Activated CD8-positive, alpha-beta memory T cell treated with anti-CD3 and anti-CD28 coated beads, Interleukin-2, amount 50 U/mL, for 48 hours (primary cell): ENCODE results near the gene CAMK1D.
"Not testable (repeated sequence)": the region's sequence is repeated elsewhere in the genome, so short reads cannot be mapped to it uniquely, and the experiment has no call there.

ENCODE experiments used
- DNase-seq: peaks from one replicate; pipeline ENCODE4 v3.0.0-alpha.2; 2020

CAMK1D gene

DNA sequence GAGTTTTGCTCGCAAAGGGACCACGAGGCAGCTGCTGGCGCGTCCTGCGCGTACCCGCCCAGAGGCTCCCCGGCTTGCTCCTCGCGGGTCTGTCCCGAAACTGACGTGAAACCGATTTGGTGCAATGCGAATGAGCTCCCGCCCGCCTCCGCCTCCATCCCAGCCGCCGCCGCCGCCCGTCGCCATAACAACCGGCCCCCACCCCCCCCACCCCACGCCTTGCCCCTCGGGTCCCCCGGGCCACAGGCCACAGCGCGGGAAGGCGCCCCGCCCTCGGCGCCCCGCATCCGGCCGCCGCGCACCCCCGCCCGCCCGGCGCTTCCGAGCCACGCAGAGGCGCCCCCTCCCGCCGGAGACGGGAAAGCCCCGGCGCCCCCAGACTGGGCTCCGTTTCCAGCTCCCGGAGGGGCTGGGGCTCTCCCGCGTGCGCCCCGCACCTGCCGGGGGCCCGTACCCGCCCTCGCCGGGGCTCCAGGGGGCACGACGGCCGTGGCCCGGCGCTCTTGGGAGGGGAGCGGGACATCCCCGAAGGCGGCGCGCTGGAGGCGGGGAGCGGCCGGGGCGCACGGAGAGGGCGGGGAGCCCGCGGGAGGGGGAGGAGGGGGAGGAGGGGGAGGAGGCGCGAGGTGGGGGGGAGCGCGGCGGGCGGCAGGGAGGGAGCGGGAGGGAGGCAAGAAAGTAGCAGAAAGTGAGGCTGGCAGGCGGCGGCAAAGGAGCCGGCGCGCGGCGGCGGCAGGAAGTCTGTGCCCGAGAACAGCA, at the start of gene CAMK1D:
CAMK1D (plus strand) TSS at position 678 of the 759 bp plus-strand sequence.
- peak; percentile 88 for DNase-seq

DNA sequence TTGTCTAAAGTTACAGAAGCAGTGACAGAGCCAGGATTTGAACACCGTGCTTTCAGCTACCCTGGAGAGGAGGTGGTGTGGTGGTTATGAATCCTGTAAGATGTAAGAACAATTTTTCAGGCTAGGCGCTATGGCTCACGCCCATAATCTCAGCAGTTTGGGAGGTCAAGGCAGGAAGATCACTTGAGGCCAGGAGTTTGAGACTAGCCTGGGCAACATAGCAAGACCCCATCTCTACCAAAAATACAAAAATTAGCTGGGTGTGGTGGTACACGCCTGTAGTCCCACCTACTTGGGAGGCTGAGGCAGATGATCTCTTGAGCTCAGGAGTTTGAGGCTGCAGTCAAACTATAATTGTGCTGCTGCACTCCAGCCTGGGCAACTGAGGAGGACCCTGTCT, 48.3 kb upstream of the CAMK1D start:
- DNase-seq, result not testable (repeated sequence)

DNA sequence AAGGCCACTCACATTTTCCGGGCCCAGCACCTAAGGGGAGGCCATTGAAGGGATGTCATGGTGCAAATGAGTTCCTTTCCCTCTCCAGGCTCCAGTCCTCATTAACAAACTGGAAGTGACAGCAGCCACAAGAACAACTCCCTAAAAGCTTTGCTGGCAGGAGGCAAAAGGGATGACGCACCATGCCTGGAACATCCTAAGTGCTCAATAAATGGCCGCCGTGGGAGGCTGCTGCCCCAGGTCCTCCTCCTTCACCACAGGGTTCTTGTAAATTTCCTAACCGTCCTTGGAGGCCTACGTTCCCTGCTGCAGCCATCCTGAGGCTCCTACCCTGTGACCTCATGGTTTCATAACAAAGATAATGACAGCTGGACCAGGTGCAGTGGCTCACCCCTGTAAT, 41.3 kb upstream of the CAMK1D start:
- no peak for DNase-seq

DNA sequence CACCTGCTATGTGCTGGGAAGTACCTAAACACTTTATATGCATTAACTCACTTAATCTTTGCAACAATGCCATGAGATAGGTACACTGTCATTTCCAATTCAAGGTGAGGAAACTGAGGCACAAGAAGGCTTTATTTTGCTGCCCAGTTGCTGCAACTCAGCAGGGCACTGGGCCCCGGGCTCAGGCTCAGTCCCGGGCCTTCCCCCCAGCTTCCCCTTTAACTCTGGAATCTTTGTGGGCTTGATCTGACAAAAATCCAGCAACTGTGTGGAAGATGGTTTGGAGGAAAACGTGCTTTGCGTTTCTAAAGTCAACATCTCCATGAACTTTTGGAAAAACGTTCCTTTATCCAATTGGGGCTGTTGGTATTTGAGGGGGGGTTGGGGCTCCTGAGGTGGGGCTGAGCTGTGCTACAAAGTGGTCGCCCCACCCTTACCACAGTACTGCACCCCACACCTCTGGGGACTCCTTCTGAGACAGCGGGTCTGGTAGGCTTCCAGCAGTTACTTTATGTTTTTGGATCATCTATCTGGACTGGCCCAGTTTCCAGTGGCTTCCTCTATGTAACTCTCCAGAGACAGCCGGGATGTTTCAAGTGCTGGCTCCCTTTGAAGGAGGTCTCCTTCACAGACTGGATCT, 40.5 kb upstream of the CAMK1D start:
- no peak for DNase-seq

DNA sequence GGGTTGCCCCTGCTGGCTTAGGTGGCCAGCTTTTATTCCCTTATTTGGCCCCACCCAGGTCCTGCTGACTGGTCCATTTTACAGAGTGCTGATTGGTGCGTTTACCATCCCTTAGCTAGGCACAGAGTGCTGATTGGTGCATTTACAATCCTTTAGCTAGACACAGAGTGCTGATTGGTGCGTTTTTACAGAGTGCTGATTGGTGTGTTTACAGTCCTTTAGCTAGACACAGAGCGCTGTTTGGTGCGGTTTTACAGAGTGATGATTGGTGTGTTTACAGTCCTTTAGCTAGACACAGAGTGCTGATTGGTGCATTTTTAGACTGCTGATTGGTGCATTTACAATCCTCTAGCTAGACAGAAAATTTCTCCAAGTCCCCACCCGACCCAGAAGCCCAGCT, 39.6 kb upstream of the CAMK1D start:
- DNase-seq, result not testable (repeated sequence)

DNA sequence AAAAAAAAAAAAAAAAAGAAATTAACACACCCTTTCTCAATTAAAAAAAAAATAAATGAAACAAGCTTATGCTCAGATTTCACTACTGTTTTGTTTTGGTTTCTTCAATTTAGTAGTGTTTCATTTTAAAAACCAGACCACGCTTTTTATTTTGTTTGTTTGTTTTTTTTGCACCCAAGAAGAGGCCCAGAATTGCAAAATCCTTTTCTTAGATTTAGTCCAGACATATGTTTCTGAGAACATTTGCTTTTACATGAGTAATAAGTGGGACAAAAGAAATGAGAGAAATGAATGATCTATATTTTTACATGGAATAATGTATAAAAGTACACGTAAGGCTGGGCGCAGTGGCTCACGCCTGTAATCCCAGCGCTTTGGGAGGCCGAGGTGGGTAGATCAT, 34.5 kb upstream of the CAMK1D start:
- no peak for DNase-seq

DNA sequence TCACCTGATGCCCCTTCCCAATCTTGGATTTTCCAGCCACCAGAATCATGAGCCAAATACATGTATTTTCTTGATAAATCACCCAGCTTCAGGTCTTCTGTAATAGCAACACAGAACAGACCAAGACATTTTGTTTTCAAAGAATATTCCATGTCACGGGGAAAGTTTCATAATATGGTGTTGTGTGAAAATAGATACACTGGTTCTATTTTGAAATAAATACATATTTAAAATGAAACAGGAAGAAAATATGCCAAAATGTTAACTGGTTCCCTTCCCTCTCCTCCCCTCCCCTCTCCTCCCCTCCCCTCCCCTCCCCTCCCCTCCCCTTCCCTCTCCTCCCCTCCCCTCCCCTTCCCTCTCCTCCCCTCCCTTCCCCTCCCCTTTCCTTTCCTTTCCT, 30.3 kb upstream of the CAMK1D start:
- no peak for DNase-seq

DNA sequence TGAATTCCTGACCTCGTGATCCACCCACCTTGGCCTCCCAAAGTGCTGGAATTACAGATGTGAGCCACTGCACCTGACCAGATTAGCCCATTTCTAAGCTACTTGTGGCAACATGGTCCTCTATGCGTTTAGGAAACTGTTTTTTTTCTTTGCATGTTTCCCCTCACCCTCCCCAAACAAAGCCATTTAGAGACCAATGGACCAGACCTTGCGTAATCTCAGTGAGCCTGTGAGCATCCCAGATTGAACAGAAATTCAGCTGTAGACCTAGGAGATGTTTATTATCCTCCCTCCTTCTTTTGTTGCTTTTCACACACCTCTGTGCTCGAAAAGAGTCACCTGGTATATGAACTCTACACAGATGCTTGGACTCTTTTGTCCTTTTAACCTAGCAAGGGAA, 28.5 kb upstream of the CAMK1D start:
- no peak for DNase-seq

DNA sequence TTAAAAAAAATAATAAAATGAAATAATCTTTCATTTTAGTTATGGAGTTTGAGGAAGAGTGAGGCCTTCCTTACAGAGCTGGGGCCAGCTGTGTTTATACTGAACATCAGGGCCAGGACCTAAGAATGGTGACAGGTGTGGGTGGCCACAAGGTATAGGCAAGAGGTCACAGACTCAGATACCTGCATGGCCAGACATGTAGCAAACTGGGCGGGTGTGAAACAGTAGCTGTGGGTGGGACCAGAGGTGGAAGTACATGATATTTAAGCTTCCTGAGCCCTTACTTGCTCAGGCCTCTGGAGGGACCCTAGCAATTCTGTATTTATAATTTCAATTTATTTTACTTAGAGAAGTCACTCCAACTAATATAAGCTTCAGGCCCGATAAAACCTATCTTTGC, 27.7 kb upstream of the CAMK1D start:
- no peak for DNase-seq

DNA sequence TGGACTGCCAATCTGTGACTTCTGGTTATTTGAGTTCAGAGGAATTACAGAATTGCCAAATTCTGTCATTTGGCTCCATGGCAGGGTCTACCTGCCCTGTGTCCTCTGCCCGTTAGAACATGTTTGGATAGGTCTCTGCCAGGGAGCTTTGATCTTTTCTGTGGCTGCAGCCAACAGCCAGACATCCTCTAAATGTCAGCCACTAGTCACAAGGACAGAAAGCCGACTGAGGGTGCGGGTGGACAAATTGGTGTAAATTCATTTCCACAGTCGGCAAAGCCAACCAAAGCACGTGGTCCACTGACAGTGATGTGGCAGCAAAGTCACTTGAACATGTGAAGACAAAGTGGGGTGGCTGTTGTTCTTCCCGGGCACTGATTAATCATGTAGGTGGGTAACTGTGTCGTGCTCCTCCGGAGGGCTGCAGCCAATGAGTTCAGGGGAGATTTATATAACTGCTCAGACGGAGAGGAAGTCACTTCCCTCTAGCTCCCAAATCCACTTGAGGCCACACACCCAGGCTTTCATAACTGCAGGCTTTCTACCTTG, 26.7 kb upstream of the CAMK1D start:
- no peak for DNase-seq

DNA sequence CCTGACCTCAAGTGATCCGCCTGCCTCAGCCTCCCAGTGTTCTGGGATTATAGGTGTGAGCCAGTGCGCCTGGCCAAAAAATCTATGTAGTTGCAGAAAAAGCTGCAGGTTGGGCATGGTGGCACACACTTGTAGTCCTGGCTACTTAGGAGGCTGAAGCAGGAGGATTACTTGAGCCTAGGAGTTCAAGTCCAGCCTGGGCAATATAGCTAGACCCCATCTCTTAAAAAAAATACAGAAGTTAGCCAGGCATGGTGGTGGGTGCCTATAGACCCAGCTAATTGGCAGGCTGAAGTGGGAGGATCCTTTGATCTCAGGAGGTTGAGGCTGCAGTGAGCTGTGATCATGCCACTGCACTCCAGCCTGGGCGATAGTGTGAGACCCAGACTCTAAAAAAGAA, 24.8 kb upstream of the CAMK1D start:
- no peak for DNase-seq

DNA sequence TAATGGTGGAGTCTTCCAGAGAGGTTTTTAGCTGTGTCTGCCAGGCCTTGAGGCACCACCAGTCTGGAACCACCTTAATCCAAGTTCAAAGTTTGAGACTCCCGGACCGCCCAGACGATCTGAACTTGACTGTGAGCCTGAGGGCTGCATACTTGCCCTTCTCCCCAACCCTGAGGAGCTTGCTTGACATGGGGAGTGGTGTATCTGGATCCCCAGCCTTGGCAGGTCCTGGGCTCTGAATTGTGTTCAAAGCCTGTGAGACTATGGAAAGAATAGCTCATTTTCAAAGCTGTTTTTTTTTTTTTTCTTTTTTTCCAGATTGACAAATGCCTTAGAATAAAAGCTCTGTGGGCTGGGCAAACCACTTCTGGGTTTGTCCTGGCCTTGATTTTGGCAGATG, 22.3 kb upstream of the CAMK1D start:
- no peak for DNase-seq

DNA sequence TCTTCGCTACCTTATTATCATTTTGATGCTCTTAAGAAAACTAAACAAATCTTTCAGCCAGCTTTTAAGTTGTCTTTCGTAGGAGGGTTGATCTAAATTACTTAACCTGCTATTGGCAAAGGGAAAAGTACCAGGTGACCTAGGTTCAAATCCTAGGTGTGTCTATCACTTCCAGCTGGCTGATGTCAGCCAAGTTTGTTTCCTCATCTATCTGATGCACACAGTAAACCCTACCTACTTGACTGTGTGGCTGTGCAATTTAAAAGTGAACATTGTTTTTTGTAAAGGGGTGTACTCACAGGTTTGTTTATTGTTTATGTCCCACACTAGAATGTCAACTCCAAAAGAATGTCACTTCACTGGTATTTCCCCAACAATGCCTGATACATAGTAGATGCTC, 21.9 kb upstream of the CAMK1D start:
- DNase-seq, result no peak

DNA sequence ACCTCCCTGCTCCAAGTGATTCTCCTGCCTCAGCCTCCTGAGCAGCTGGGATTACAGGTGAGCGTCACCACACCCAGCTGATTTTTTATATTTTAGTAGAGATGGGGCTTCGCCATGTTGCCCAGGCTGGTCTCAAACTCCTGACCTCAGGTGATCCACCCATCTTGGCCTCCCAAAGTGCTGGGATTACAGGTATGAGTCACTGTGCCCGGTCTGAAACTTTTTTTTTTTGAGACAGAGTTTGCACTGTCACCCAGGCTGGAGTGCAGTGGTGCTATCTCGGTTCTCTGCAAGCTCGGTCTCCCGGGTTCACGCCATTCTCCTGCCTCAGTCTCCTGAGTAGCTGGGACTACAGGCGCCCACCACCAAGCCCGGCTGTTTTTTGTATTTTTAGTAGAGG, 21.0 kb upstream of the CAMK1D start:
- not testable (repeated sequence) for DNase-seq

DNA sequence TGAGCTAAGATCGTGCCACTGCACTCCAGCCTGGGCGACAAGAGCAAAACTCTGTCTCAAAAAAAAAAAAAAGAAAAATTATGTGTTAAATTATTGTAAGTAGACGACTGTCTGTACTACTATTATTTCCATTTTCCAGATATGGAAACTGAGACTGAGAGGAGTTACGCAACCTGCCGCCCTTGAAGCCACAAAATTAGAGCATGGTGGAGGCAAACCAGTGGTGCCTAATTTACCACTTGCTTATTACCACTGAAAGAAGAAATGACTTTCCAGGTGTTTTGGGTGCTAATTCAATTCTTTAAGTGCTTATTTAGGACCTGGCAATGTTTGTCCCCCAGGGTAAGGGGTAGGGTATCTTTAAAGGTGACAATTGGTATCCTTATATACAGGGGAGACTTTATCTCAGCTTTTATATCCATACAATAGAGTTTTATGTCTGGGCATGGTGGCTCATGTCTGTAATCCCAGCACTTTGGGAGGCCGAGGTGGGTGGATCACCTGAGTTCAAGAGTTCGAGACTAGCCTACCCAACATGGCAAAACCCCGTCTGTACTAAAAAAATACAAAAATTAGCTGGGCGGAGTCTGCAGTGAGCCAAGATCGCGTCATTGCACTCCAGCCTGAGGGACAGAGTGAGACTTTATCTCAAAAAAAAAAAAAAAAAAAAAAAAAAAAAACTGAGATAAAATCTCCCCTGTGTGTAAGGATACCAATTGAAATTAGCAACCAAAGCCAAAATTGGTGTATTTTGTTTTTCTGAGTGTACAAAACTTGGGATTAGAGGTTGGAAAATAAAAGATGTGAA, 16.6 kb upstream of the CAMK1D start:
- no peak for DNase-seq

DNA sequence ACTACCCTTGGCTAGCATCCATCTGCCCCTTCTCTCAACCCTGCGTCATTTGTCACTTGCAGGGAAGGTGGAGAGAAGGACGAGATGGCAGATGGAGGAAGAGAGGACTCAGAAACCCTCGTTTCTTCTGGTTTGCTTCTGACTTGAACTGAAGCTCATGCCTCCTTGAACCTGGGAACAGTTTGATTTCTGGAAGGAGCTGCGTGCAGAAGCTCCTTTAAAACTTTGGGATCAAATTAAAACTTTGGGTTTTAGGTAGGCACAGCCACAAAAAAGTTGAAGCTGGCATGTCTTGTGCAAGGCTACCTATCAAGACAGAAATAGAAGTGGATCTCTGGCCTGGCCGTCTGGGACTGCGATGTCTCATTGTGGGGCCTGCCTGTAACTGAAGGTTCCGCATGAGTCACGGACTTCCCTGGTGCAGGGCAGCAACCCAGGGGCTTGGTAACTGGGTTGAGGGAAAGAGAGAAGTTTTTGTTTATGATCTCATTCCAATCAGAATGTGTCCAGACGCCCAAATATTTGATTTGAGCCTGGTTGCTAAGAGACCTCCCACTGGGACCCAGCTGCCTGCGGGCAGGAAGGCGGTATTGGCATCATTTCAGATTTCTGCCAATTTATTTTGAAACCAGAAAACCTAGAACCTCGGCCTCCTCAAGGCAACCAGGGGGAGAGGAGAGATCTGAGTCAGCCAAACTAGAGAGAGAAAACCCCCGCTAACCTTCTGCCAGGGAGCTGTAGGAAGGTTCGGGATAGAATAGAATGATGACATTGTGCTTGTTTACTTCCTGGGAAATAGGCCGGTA, 15.8 kb upstream of the CAMK1D start:
- peak; percentile 71 for DNase-seq

DNA sequence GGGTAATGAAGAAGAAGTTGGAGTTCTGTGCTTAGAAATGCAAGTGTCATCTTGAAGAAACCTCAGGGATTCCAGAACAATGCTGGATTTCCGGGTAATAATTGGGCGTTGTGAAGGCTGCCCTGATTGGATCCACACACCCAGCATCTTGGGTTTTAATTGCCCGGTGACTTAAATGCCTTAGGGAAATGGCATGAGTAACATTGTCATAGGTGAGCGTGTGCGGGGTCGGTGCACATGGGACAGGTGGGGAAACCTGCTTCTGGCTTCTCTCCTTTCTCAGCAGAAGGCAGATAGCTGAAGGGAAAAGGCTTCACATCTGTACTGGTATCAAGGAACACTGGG, 15.2 kb upstream of the CAMK1D start:
- DNase-seq, result no peak

DNA sequence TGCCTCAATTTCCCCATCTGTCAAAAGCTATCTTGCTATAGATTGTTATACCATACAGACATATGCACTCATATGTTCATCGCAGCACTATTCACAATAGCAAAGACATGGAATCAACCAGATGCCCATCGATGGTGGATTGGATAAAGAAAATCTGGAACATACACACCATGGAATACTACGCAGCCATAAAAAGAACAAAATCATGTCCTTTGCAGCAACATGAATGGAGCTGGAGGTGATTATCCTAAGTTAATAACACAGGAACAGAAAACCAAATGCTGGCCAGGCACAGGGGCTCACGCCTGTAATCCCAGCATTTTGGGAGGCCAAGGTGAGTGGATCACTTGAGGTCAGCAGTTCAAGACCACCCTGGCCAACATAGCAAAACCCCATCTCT, 14.2 kb upstream of the CAMK1D start:
- DNase-seq, result not testable (repeated sequence)

DNA sequence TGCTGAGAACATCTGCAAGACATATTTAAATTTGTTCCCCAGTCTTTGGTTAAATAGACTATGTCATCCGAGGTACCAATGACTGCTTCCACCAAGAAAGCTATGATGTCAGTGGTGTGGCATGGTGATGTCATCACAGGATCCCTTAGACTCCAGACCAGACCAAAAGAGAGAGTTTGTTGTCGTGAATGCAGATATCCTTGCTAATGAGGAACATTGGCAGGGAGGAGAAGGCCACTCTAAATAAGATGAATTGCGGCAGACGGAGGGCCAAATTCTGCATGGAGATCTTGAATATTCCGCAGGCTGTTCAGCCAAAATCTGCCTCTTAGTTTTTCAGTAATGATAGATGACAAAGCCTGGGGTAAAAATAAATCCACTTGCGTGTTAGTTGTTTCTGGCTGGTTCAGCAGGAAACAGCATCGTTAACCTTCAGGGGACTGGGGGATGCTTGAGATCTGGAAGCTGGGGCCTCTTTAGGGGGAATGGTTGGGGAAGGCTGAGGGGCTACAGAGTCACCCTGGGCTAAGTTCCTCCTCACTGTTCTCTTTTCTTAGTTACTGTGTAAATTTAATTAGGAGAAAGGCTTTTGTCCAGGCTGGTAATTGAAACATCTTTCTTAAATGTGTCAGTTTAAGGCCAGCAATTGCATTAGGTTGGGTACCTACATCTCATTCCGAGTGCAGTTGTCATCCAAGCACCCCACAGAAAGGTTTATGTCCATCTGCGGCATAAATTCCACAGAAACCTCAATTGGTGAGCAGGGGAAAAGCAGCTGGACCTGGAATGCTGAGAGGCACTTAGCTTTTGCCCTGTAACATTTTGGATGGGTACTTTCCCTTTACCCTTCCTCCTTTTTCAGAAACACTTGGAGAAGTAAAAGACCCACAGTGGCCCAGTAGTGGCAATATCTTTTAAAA, 11.6 kb upstream of the CAMK1D start:
- DNase-seq, result no peak

DNA sequence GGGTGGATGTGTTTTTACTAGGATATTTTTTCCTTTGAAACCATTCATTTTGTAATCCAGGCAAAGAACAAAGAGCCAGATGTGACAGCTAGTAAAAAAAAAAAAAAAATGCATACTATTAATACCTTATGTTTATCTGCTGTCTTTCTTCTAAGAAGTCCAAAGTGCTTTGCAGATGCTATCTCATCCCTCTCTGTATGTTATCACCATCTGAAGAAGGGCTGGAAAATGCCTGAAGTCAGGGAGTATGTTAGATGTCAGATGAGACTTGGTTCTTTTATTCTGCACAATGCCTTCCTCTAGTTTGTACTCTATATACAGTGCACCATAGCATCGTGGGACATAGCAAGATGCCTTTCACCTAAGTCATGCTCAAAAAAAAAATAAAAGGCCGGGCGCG, 10.4 kb upstream of the CAMK1D start:
- DNase-seq, result no peak

DNA sequence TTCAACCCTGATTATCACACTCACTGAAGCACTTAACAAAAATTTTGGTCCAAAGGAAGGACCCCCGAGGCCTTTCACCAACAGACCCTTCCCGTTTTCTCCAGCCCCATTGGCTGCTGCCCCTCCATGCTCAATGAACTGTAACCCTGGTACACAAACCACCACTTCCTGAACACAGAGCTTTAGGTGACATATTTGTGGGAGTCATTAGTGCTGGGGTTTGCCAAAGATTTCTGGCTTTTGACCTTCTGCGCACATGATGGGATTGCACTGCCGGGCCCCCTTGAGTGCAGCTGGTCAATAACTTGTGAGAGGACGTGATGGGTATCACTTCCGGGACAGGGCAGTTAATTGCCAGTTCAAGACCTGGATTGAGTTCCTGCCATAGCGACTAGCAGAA, 9.0 kb upstream of the CAMK1D start:
- DNase-seq, result no peak

DNA sequence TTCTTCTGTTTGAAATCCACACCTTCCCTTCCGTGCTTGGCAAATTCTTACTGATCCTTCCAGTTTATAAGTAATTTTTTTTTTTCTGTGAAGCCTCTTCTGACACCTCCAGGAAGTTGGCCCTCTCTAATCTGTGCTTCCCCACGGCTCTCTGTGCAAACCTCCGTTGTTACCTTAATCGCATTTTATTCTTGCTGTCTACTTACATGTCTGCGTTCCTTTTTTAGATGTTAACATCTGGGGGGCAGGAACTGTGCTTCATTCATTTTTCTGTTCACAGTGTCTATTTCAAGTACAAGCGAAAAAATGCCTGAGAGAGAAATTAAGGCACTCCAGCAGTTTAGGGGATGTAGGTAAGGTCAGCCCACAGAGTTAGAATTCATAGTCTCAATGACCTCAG, 8.4 kb upstream of the CAMK1D start:
- DNase-seq, result no peak
